ENCODE results near the gene ASCC1. TPM values are rescaled to one million over a fixed set of nuclear protein-coding genes. Genes with fewer than 3 reads are reported as not detected.

Gene ASCC1
- total RNA-seq, 2 experiments from 2014 or later: 61.6 to 66.2 TPM

- Mint-ChIP-seq H3K4me1 (ENCODE audit: low read depth) (peaks cover 54% of the 10 kb centered on the region), H3K27me3 (no peaks in the 10 kb centered on the region), H3K4me3 (no peak overlapping the region), H3K27ac (no peak overlapping the region), H3K36me3 (ENCODE audit: low read depth) (peaks cover 58% of the 10 kb centered on the region), H3K9me3 (no peaks in the 10 kb centered on the region)
- no peak for ATAC-seq
- intact Hi-C loops (cut with micrococcal nuclease): no loop called here
- ChIA-PET POLR2A (interaction anchor here (0.6 to 2.0 kb wide), 2 partner anchors 11 to 192 kb away, joined by 3 to 6 read pairs; partner anchors contain the start of gene SPOCK2), CTCF (interaction anchor here (1.2 to 2.9 kb wide), 2 partner anchors 10 to 21 kb away, joined by 3 to 12 read pairs; no protein-coding TSS in a partner anchor)
- TF ChIP-seq CTCF (IDR thresholded peaks at IDR 0.05): no peak
- DNase-seq: no peak
Observed at GRCh38 chr10:72099600-72099921, 116.5 kb downstream of the ASCC1 start.

- peaks cover 55% of the 10 kb centered on the region for H3K4me1 Mint-ChIP-seq (ENCODE audit: low read depth)
- DNase-seq (no peak), ATAC-seq (no peak)
- ChIA-PET CTCF (interaction anchor here (0.7 to 2.9 kb wide), 3 partner anchors 9 to 20 kb away, joined by 3 to 12 read pairs (median 3); no protein-coding TSS in a partner anchor), POLR2A (interaction anchor here (2.0 kb wide), 1 partner anchor 10 kb away, joined by 6 read pairs; the partner anchor contains the start of gene SPOCK2)
- H3K4me3 Mint-ChIP-seq: no peak overlapping the region
- H3K27ac Mint-ChIP-seq: no peak overlapping the region
- no peaks in the 10 kb centered on the region for H3K27me3 Mint-ChIP-seq
- H3K36me3 Mint-ChIP-seq (ENCODE audit: low read depth): peaks cover 56% of the 10 kb centered on the region
- H3K9me3 Mint-ChIP-seq: no peaks in the 10 kb centered on the region
- TF ChIP-seq CTCF (IDR thresholded peaks at IDR 0.05): no peak
- intact Hi-C loops (cut with micrococcal nuclease): no loop called here
Observed at GRCh38 chr10:72098836-72099599, 117.1 kb downstream of the ASCC1 start.

- peaks cover 55% of the 10 kb centered on the region for H3K36me3 Mint-ChIP-seq (ENCODE audit: low read depth)
- H3K27me3 Mint-ChIP-seq: no peaks in the 10 kb centered on the region
- ATAC-seq (no peak), DNase-seq (no peak)
- no peak overlapping the region for H3K4me3 Mint-ChIP-seq
- ChIA-PET POLR2A (interaction anchor here (2.0 kb wide), 1 partner anchor 10 kb away, joined by 6 read pairs; the partner anchor contains the start of gene SPOCK2), CTCF (interaction anchor here (0.7 kb wide), 1 partner anchor 10 kb away, joined by 3 read pairs; no protein-coding TSS in a partner anchor)
- intact Hi-C loops (cut with micrococcal nuclease): no loop called here
- no peak overlapping the region for H3K27ac Mint-ChIP-seq
- no peaks in the 10 kb centered on the region for H3K9me3 Mint-ChIP-seq
- peaks cover 54% of the 10 kb centered on the region for H3K4me1 Mint-ChIP-seq (ENCODE audit: low read depth)
- no peak for TF ChIP-seq CTCF (IDR thresholded peaks at IDR 0.05)
Observed at GRCh38 chr10:72098301-72098835, 117.7 kb downstream of the ASCC1 start.

GRCh38 chr10:72097448-72098300 lies 118.4 kb downstream of the ASCC1 start:
- no peak for DNase-seq
- H3K4me3 Mint-ChIP-seq: no peak overlapping the region
- TF ChIP-seq CTCF (IDR thresholded peaks at IDR 0.05): no peak
- H3K4me1 Mint-ChIP-seq (ENCODE audit: low read depth): peaks cover 58% of the 10 kb centered on the region
- peaks cover 51% of the 10 kb centered on the region for H3K36me3 Mint-ChIP-seq (ENCODE audit: low read depth)
- peak overlapping the region; percentile 4 for H3K27ac Mint-ChIP-seq
- ChIA-PET CTCF (no interaction called here), POLR2A (interaction anchor here (0.7 to 1.4 kb wide), 3 partner anchors 9 to 200 kb away, joined by 3 to 4 read pairs (median 4); partner anchors contain the start of gene SPOCK2)
- peak; percentile 51 for ATAC-seq
- intact Hi-C loops (cut with micrococcal nuclease): no loop called here
- no peaks in the 10 kb centered on the region for H3K9me3 Mint-ChIP-seq
- H3K27me3 Mint-ChIP-seq: no peaks in the 10 kb centered on the region

Data from activated CD8-positive, alpha-beta T cell treated with anti-CD3 and anti-CD28 coated beads for 36 hours (primary cell).